HG02973 (cell line): ENCODE measurements around the gene TOX3.

ENCODE experiments used
- ATAC-seq: cut with Tn5 transposase; IDR thresholded peaks from one replicate; pipeline ENCODE4 v1.9.1; 2021; ENCODE audit warnings: moderate library complexity; ENCODE audit not compliant: unreplicated experiment

Gene TOX3

GRCh38 chr16:52496051-52496876, 50.7 kb downstream of the TOX3 start:
- no peak for ATAC-seq

- ATAC-seq: no peak
Observed at GRCh38 chr16:52494621-52495020, 52.3 kb downstream of the TOX3 start.

- no peak for ATAC-seq
Observed at GRCh38 chr16:52494145-52494544, 52.8 kb downstream of the TOX3 start.

DNA sequence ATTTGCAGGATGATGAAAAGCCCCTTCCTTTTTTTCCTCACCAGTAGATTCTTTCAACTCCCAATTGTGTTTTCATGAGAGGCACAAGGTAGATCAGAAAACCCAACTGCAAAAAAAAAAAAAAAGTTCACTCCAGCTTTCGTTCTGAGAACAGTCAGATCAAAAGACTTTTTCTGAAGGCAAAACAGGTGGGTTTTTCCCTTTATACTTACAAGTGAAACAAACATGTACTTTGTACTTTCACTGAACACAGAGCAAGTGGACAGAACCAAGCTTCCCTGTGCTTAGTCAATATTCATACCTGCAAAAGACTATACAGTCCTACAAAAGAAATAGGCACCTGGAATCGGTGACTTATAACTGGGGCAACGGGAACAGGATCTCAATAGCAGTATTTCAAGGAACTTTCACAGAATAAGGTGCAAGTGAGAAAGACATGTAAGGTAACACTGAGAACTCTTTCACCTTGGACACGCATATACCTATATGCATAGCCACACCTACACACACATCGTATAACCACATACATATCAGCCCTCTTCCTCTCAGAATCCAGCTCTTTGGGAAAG, 54.1 kb downstream of the TOX3 start:
- ATAC-seq: no peak

DNA sequence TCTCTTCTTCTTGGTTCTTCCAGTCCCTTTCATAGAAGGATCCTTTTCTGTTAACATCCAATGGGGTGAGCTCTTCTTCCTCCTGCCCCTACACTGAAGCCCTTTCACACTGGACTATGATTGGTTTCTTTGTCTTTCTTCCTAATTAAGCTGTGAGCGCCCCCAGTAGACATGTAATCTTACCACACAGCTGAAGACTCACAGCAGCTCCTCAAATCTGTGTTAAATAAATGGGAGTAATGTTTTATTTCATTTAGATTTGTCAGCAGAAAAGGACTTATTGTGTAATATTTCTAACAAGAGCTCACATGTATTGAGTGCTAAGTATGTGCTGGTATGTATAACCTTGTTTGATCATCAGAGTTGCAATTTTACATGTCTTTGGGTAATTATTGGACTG, 55.7 kb downstream of the TOX3 start:
- no peak for ATAC-seq

- ATAC-seq: no peak
Observed at GRCh38 chr16:52489894-52490293, 57.0 kb downstream of the TOX3 start.

- no peak for ATAC-seq
Observed at GRCh38 chr16:52488837-52489289, 58.1 kb downstream of the TOX3 start.

DNA sequence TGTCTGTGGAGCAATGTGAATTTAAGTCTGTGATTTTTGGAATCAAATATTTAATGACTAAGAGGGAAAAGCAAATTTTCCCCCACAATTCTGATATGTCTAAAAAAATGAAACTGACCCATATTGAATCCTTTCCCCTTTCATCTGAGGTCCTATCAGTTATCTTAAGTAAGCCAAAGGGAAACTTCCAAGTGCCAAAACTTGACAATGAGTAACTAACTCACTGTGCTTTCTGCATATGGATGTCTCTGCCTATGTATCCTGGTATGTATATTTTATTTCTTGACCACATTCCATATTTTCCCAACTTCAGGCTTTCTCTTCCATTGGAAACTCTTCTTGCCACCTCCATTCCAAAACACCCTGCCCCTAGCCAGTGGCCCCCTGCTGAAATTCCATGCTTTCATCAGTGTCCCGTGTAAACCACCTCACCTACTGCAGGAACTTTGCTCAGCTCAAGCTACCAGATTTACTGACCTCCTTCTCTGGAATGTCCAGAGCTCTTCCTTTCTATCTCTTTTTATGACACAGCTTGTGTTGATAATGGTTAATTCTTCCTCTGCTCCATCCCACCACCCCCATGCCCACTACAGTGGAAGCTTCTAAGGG, 59.0 kb downstream of the TOX3 start:
- no peak for ATAC-seq

- ATAC-seq: no peak
Observed at GRCh38 chr16:52480237-52480636, 66.7 kb downstream of the TOX3 start.

GRCh38 chr16:52476111-52476510, 70.8 kb downstream of the TOX3 start:
- no peak for ATAC-seq

DNA sequence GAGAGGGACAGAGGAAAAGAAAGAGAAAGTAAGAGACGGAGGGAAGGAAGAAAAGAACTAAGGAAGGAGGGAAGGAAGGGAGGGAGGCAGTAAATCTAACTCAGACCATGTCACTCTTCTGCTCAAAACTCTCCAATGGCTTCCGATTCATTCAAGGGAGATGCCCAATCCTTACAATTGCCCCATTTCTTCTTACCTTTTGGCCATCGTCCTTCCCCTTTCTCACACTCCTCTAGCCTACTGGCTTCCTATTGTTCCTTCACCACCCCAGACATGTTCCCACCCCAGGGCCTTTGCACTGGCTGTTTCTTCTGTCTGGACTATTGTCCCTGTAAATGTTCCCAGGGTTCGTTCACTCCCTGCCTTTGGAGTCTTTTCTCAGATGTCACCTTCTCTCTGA, 72.3 kb downstream of the TOX3 start:
- ATAC-seq: no peak

DNA sequence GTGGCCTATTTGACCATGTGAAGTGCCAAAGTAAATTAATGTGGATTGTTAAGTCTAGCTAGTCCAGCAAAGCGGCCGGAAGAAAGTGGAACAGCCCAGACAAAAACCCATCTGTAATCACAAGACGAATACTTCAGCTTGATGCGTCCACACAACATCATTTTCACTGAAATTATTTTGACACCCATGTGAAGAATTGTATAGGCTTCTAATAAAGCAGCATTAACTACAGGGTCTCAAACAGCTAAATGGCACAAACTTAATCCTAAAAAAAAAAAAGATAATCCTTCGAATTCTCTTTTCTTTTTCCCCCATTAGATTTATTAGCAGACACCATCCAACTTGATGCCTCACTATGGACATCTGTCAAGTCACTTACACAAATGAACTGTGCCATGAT, 73.8 kb downstream of the TOX3 start:
- ATAC-seq: no peak

GRCh38 chr16:52471650-52472370, 75.1 kb downstream of the TOX3 start:
- no peak for ATAC-seq

DNA sequence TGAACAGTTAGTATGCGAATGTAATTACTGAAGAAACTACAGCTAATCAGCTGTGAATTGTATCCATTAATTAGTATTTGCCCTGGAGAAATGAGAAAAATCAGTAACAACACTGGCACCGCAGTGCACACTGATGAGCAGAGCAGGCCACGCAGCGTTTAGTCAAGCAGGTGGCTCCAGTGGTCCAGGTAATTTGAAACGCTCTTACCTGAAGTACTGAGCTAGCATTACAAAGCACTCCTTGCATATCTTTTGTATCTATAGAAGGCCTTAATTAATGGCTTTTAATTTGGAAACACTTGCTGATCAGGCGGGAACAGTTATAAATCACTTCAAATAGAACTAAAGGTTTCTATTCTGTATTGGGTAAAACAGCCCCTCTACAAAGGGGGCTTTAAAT, 76.4 kb downstream of the TOX3 start:
- no peak for ATAC-seq

GRCh38 chr16:52469775-52470174, 77.2 kb downstream of the TOX3 start:
- ATAC-seq: no peak

GRCh38 chr16:52469091-52469490, 77.9 kb downstream of the TOX3 start:
- no peak for ATAC-seq

GRCh38 chr16:52467753-52468152, 79.2 kb downstream of the TOX3 start:
- ATAC-seq: no peak

DNA sequence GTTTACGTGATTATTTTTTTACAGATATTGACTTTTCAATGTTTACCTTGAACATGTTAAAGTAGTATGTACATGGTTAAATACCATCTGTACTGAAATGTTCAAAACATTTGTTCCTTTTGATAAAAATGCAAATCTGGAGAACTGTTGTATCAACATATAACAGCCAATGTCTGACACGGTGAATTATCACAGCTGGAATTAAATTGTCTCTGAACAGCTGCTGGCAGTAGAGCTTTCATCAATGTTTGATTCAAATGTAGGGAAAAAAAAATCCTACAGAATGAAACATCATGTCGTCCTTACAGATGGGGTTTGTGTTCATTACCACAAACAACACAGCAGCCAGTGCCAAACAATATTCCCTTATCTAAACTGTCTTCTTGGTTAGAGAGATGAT, 79.9 kb downstream of the TOX3 start:
- no peak for ATAC-seq

DNA sequence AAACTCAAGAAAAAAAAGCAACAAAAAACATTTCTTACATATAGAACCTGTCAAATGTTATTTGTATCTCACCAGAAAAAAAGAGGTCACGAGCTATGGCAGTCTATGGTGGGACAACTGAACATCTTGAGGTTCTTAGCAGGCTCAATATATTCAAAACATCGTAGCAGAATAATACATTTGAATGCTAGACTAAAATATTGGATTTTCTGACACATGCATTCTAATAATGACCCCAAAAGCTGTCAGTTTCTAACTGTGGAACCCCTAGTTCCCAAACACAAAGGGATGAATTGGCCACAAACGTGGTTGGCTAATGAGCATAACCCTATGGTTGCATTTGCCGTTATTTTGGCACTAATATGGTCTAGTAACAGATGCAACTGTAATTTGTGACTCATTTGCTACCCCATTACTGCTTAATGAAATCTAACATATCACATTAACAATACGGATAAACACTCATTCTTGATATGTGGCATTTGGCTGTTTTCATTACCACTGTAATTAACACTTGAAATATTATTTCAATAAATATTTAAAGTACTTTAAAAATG, 81.2 kb downstream of the TOX3 start:
- ATAC-seq: no peak

DNA sequence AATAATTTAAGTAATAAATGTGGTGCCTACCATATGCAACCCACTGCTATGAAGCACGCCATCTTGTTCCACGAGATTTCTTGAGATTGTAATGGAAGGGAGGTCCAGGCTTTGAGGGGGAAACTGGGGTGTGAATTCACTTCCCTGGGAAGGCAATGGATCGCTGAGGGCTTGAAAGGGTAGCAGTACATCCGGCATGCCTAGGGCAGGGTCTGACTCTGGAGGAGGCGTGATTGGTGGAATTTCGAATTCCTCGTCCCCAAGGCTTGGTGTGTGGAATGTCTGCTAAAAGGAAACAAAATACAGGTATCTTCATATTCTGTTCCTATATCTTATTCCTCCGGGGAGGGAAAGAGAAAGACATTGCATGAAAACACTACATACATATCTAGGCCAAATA, 83.0 kb downstream of the TOX3 start:
- no peak for ATAC-seq

DNA sequence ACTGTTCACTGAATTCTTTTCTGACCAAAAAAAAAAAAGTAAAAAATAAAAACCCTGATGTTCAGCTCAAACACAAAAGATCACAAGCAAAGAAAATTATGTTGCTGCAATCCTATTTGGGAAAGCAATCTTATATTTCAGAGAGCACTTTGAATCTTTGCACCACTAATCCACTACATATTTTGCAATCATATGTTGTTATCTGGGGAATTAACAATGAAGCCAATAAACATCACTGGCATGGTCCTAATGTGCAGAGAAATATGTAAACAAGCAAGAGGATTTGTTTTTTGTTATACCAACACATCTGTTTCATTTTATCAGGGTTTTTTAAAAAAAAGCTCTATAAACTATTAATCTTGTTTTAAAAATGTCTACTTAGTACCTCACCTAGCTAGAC, 84.1 kb downstream of the TOX3 start:
- no peak for ATAC-seq
